WTC11 (cell line): ENCODE measurements around the gene SORCS2.

Experiments
- ATF6 ChIP-seq: sonication (generic); formaldehyde crosslinking; IDR thresholded peaks from 2 replicates; pipeline ENCODE4 v1.8.1; 2023; ENCODE audit warnings: mild to moderate bottlenecking, missing genetic modification reagents
- CTCF ChIP-seq: fragments of 200-600 bp; IDR thresholded peaks from 2 replicates; pipeline ENCODE4 v1.8.0; 2022; ENCODE audit warnings: antibody characterized with exemption
- FOXP4 ChIP-seq: sonication (generic); formaldehyde crosslinking; IDR thresholded peaks from 2 replicates; pipeline ENCODE4 v1.8.0; 2022; ENCODE audit warnings: mild to moderate bottlenecking, missing genetic modification reagents
- GABPB1 ChIP-seq: sonication (generic); formaldehyde crosslinking; IDR thresholded peaks from 2 replicates; pipeline ENCODE4 v1.8.1; 2023; ENCODE audit warnings: mild to moderate bottlenecking, missing genetic modification reagents
- MAX ChIP-seq: sonication (generic); formaldehyde crosslinking; IDR thresholded peaks from 2 replicates; pipeline ENCODE4 v1.8.0; 2022; ENCODE audit warnings: mild to moderate bottlenecking, missing genetic modification reagents
- NFE2L1 ChIP-seq: sonication (generic); formaldehyde crosslinking; IDR thresholded peaks from 2 replicates; pipeline ENCODE4 v1.8.1; 2023; ENCODE audit warnings: missing genetic modification reagents
- NR3C1 ChIP-seq: sonication (generic); formaldehyde crosslinking; conservative IDR thresholded peaks from 2 replicates; pipeline ENCODE4 v1.8.1; 2023; ENCODE audit warnings: low read depth, mild to moderate bottlenecking, missing genetic modification reagents
- RELA ChIP-seq: sonication (generic); formaldehyde crosslinking; IDR thresholded peaks from 2 replicates; pipeline ENCODE4 v1.8.1; 2022; ENCODE audit warnings: missing genetic modification reagents, mild to moderate bottlenecking, borderline replicate concordance
- TEAD4 ChIP-seq: sonication (generic); formaldehyde crosslinking; IDR thresholded peaks from 2 replicates; pipeline ENCODE4 v1.8.0; 2022; ENCODE audit warnings: mild to moderate bottlenecking, missing genetic modification reagents
- TP53 ChIP-seq: sonication (generic); formaldehyde crosslinking; IDR thresholded peaks from 2 replicates; pipeline ENCODE4 v1.8.1; 2023; ENCODE audit warnings: mild to moderate bottlenecking, missing genetic modification reagents
- USF2 ChIP-seq: sonication (generic); formaldehyde crosslinking; IDR thresholded peaks from 2 replicates; pipeline ENCODE4 v1.8.1; 2023; ENCODE audit warnings: mild to moderate bottlenecking, missing genetic modification reagents, moderate library complexity
- ZNF121 ChIP-seq: sonication (generic); formaldehyde crosslinking; IDR thresholded peaks from 2 replicates; pipeline ENCODE4 v1.8.0; 2023; ENCODE audit warnings: missing genetic modification reagents
- ZNF138 ChIP-seq: sonication (generic); formaldehyde crosslinking; conservative IDR thresholded peaks from 2 replicates; pipeline ENCODE4 v1.8.1; 2022; ENCODE audit warnings: mild to moderate bottlenecking, moderate library complexity, missing genetic modification reagents

GRCh38 chr4:7757501-7758471, 565.4 kb downstream of the SORCS2 start:
- TF ChIP-seq GABPB1, result no peak
- TF ChIP-seq ZNF138 (CRISPR knock-in tag), result no peak
- no peak for TF ChIP-seq CTCF
- TF ChIP-seq USF2 (CRISPR knock-in tag), result no peak
- no peak for TF ChIP-seq NR3C1 (CRISPR knock-in tag)
- no peak for TF ChIP-seq TEAD4
- no peak for TF ChIP-seq NFE2L1 (CRISPR knock-in tag)
- no peak for TF ChIP-seq ATF6
- TF ChIP-seq MAX (CRISPR knock-in tag), result no peak
- TF ChIP-seq ZNF121 (CRISPR knock-in tag), result no peak
- no peak for TF ChIP-seq TP53 (CRISPR knock-in tag)
- no peak for TF ChIP-seq RELA (CRISPR knock-in tag)
- TF ChIP-seq FOXP4, result no peak
